Common myeloid progenitor, CD34-positive (primary cell): ENCODE results near the gene PRSS21.

Source experiments
- CTCF ChIA-PET: fragments of 350-600 bp; sonication (Branson Sonifier 250); formaldehyde crosslinking; loops from one replicate; lab custom pipeline; 2021; ENCODE audit warnings: antibody characterized with exemption; lab: Charles Lee
- POLR2A ChIA-PET: fragments of 350-600 bp; sonication (Branson Sonifier 250); formaldehyde crosslinking; loops from one replicate; lab custom pipeline; 2021; ENCODE audit warnings: antibody characterized with exemption; lab: Charles Lee
- DNase-seq, 3 donors: peaks; one replicate each; pipeline versions ENCODE4 v3.0.0 to v3.0.0-alpha.2; 2013
- H3K27ac ChIP-seq, 2 experiments: 1 replicate in 1 of 2; 2 replicates in 1 of 2; pipeline ENCODE4 v1.7.0; 2013; ENCODE audit warnings: inconsistent platforms in 2 of 2, low read length in 2 of 2, mild to moderate bottlenecking in 2 of 2, low read depth in 1 of 2, moderate library complexity in 1 of 2; ENCODE audit not compliant: severe bottlenecking in 2 of 2, insufficient read depth in 1 of 2, poor library complexity in 1 of 2
- H3K27me3 ChIP-seq, 5 experiments: replicated peaks in 2 of 5; 1 replicate in 3 of 5; 2 replicates in 2 of 5; pipeline versions ENCODE4 v1.6.1 to v1.7.0; 2013; ENCODE audit warnings: low read length in 4 of 5, mild to moderate bottlenecking in 2 of 5, moderate library complexity in 2 of 5, inconsistent platforms in 1 of 5; ENCODE audit not compliant: insufficient read depth in 5 of 5, control insufficient read depth in 4 of 5
- H3K36me3 ChIP-seq, 4 experiments: 1 replicate in 2 of 4; 2 replicates in 2 of 4; pipeline versions ENCODE4 v1.6.1 to v1.7.0; 2013; ENCODE audit warnings: low read length in 3 of 4, control low read depth in 1 of 4, mild to moderate bottlenecking in 1 of 4; ENCODE audit not compliant: control insufficient read depth in 4 of 4, insufficient read depth in 4 of 4
- H3K4me1 ChIP-seq, 4 experiments: 1 replicate in 3 of 4; 2 replicates in 1 of 4; pipeline versions ENCODE4 v1.6.1 to v1.7.1; 2013; ENCODE audit warnings: low read length in 3 of 4, mild to moderate bottlenecking in 3 of 4, control low read depth in 1 of 4, inconsistent platforms in 1 of 4, moderate library complexity in 1 of 4; ENCODE audit not compliant: control insufficient read depth in 4 of 4, insufficient read depth in 4 of 4; ENCODE audit errors: control extremely low read depth in 1 of 4
- H3K4me3 ChIP-seq, 7 experiments: 1 replicate in 4 of 7; 2 replicates in 3 of 7; pipeline versions ENCODE4 v1.5.1 to v1.7.0; 2013; ENCODE audit warnings: mild to moderate bottlenecking in 7 of 7, low read length in 6 of 7, moderate library complexity in 6 of 7, inconsistent platforms in 2 of 7, low read depth in 2 of 7, control low read depth in 1 of 7; ENCODE audit not compliant: insufficient read depth in 4 of 7, control insufficient read depth in 1 of 7; ENCODE audit errors: extremely low read depth in 1 of 7
- H3K9me3 ChIP-seq, 5 experiments: 1 replicate in 4 of 5; 2 replicates in 1 of 5; pipeline versions ENCODE4 v1.6.1 to v1.7.1; 2013; ENCODE audit warnings: low read length in 4 of 5, mild to moderate bottlenecking in 2 of 5, inconsistent platforms in 1 of 5, low read depth in 1 of 5, moderate library complexity in 1 of 5; ENCODE audit not compliant: control insufficient read depth in 4 of 5, insufficient read depth in 2 of 5; ENCODE audit errors: control extremely low read depth in 1 of 5
- WGBS: methylation state at CpG from one replicate; pipeline ENCODE4 v1.1.5; 2013; ENCODE audit not compliant: insufficient coverage; 5-methylcytosine and 5-hydroxymethylcytosine counted together

Gene PRSS21

GRCh38 chr16:2858245-2859025, 41.4 kb downstream of the PRSS21 start:
- H3K36me3 ChIP-seq = no peaks in the 10 kb centered on the region
- peak in 1 of 3 donors; percentile 12 for DNase-seq
- H3K4me1 ChIP-seq = peaks cover 0 to 17% (median 12%) of the 10 kb centered on the region in 4 experiments
- no peak overlapping the region for H3K27ac ChIP-seq
- WGBS = 21% methylated on average over 18 of the region's 23 CpGs
- CTCF ChIA-PET = interaction anchor here (0.9 to 1.3 kb wide), 4 partner anchors 9 to 61 kb away, joined by 3 to 4 read pairs (median 4); no protein-coding TSS in a partner anchor
- POLR2A ChIA-PET = no interaction called here
- peak overlapping the region in 2 of 7 experiments; percentile 40 to 58 for H3K4me3 ChIP-seq
- H3K9me3 ChIP-seq = peaks cover 0 to 12% (median 5%) of the 10 kb centered on the region in 5 experiments
- peaks cover 0 to 47% (median 9%) of the 10 kb centered on the region in 5 experiments for H3K27me3 ChIP-seq

GRCh38 chr16:2859686-2860265, 42.7 kb downstream of the PRSS21 start:
- Histone ChIP-seq H3K36me3 (no peaks in the 10 kb centered on the region), H3K4me1 (peaks cover 0 to 17% (median 12%) of the 10 kb centered on the region in 4 experiments), H3K27ac (no peak overlapping the region), H3K27me3 (peaks cover 0 to 40% (median 9%) of the 10 kb centered on the region in 5 experiments), H3K9me3 (peaks cover 0 to 4% (median 0%) of the 10 kb centered on the region in 5 experiments), H3K4me3 (no peak overlapping the region)
- ChIA-PET POLR2A (no interaction called here), CTCF (no interaction called here)
- no peak for DNase-seq
- WGBS = 88% methylated on average over 9 of the region's 10 CpGs

- POLR2A ChIA-PET = no interaction called here
- no peak overlapping the region for H3K27ac ChIP-seq
- H3K9me3 ChIP-seq = peaks cover 0 to 4% (median 0%) of the 10 kb centered on the region in 5 experiments
- H3K27me3 ChIP-seq = peaks cover 0 to 40% (median 11%) of the 10 kb centered on the region in 5 experiments
- no peak overlapping the region for H3K4me3 ChIP-seq
- CTCF ChIA-PET = interaction anchor here (0.9 to 2.1 kb wide), 3 partner anchors 11 to 22 kb away, joined by 3 to 10 read pairs (median 3); no protein-coding TSS in a partner anchor
- H3K36me3 ChIP-seq = no peaks in the 10 kb centered on the region
- 87% methylated on average over 5 of the region's 8 CpGs for WGBS
- peak in 1 of 3 donors; percentile 64 for DNase-seq
- H3K4me1 ChIP-seq = peaks cover 0 to 17% (median 12%) of the 10 kb centered on the region in 4 experiments
Observed at GRCh38 chr16:2860826-2861567, 44.0 kb downstream of the PRSS21 start.

- H3K4me1 ChIP-seq = peaks cover 0 to 11% (median 5%) of the 10 kb centered on the region in 4 experiments
- H3K4me3 ChIP-seq = no peak overlapping the region
- ChIA-PET POLR2A (interaction anchor here (1.1 kb wide), 1 partner anchor 27 kb away, joined by 3 read pairs; no protein-coding TSS in a partner anchor), CTCF (interaction anchor here (1.1 to 4.5 kb wide), 4 partner anchors 12 to 55 kb away, joined by 4 to 46 read pairs (median 14); no protein-coding TSS in a partner anchor)
- H3K27ac ChIP-seq = no peak overlapping the region
- H3K36me3 ChIP-seq = no peaks in the 10 kb centered on the region
- peaks cover 0 to 4% (median 0%) of the 10 kb centered on the region in 5 experiments for H3K9me3 ChIP-seq
- DNase-seq = no peak
- H3K27me3 ChIP-seq = peaks cover 0 to 8% (median 0%) of the 10 kb centered on the region in 5 experiments
- 96% methylated on average over 4 of the region's 4 CpGs for WGBS
Observed at GRCh38 chr16:2865651-2866050, 48.6 kb downstream of the PRSS21 start.

GRCh38 chr16:2866431-2866830, 49.4 kb downstream of the PRSS21 start:
- Histone ChIP-seq H3K36me3 (no peaks in the 10 kb centered on the region), H3K27me3 (peaks cover 0 to 4% (median 0%) of the 10 kb centered on the region in 5 experiments), H3K27ac (no peak overlapping the region), H3K9me3 (no peaks in the 10 kb centered on the region), H3K4me3 (no peak overlapping the region), H3K4me1 (peaks cover 0 to 11% (median 5%) of the 10 kb centered on the region in 4 experiments)
- DNase-seq = no peak
- WGBS = 100% methylated on average over 3 of the region's 4 CpGs
- CTCF ChIA-PET = interaction anchor here (1.1 to 4.5 kb wide), 4 partner anchors 12 to 54 kb away, joined by 4 to 46 read pairs (median 14); no protein-coding TSS in a partner anchor
- POLR2A ChIA-PET = interaction anchor here (1.1 kb wide), 1 partner anchor 27 kb away, joined by 3 read pairs; no protein-coding TSS in a partner anchor

- ChIA-PET POLR2A (interaction anchor here (1.0 to 1.2 kb wide), 2 partner anchors 12 to 29 kb away, joined by 4 to 7 read pairs; no protein-coding TSS in a partner anchor), CTCF (interaction anchor here (0.8 to 4.5 kb wide), 17 partner anchors 9 to 89 kb away, joined by 3 to 46 read pairs (median 4); partner anchors contain the start of gene FLYWCH2)
- Histone ChIP-seq H3K27ac (peak overlapping the region in 1 of 2 experiments; percentile 89), H3K4me3 (peak overlapping the region; percentile 42 to 76 (median 65)), H3K36me3 (no peaks in the 10 kb centered on the region), H3K27me3 (peaks cover 0 to 4% (median 0%) of the 10 kb centered on the region in 5 experiments), H3K4me1 (peaks cover 0 to 11% (median 6%) of the 10 kb centered on the region in 4 experiments), H3K9me3 (no peaks in the 10 kb centered on the region)
- 37% methylated on average over 2 of the region's 8 CpGs for WGBS
- DNase-seq = no peak
Observed at GRCh38 chr16:2867661-2867986, 50.6 kb downstream of the PRSS21 start.
